SH-SY5Y (cell line): ENCODE measurements around the gene PYM1.

Experiments used
- GATA2 ChIP-seq: IDR thresholded peaks from 2 replicates; pipeline ENCODE4 v1.6.1; 2011; ENCODE audit warnings: mild to moderate bottlenecking, low read depth, low read length
- GATA3 ChIP-seq: IDR thresholded peaks from 2 replicates; pipeline ENCODE4 v1.6.1; 2011; ENCODE audit warnings: low read depth, mild to moderate bottlenecking, low read length, moderate library complexity

Gene PYM1

GRCh38 chr12:55931780-55932550, 4.3 kb upstream of the PYM1 start:
- TF ChIP-seq GATA3, result no peak
- TF ChIP-seq GATA2, result no peak

DNA sequence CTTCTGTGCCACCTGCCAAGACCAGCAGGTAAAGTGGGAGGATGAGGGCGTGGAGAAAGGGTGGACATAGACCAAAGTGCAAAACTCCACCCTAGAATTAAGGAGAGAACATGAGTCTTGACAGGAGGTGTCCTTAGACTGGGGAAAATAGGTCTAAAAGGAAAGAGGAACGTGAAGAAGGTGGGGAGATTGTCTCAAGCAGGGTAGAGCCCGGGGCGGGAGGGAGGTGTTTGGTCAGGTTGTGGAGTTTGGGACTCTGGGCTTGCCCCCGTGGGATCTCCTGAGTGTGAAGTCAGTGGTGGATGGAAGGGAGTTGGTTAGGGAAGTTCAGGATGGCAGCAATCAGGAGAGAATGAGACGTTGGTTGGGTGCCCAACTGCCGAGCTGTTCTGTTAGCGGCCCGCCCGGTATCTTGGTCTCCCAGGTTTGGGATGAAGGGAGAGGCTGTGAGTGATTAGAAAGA, 3.7 kb upstream of the PYM1 start:
- no peak for TF ChIP-seq GATA3
- no peak for TF ChIP-seq GATA2

GRCh38 chr12:55930771-55931316, 3.1 kb upstream of the PYM1 start, which contains the start of gene DGKA:
Gene DGKA, plus strand, starts transcription at chr12:55931162. Its CDS starts 5,342 bp downstream, at chr12:55936504.
- no peak for TF ChIP-seq GATA3
- TF ChIP-seq GATA2, result no peak

DNA sequence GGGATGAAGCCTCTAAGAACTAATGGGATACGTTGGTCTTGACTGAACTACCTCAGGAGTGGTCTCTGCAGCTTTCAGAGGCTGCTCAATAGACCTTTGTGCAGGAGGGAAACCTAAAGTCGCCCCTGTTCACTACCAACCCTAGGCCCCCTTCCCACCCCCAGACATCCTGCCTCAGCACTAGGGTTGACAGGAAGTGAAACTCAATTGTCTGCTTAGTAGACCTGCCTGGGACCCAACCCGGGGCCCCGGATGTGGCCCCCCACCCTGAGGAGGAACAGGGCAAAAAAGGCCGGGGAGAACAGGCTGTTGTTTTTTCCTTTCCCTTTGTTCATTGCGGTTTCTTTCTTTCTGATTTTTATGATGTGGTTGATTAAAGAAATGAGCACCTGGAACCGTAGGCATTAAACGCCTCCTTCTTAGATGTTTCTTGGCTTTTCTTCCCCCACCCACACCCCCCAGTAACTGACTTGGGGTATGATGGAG, 1.7 kb upstream of the PYM1 start:
- no peak for TF ChIP-seq GATA2
- no peak for TF ChIP-seq GATA3

DNA sequence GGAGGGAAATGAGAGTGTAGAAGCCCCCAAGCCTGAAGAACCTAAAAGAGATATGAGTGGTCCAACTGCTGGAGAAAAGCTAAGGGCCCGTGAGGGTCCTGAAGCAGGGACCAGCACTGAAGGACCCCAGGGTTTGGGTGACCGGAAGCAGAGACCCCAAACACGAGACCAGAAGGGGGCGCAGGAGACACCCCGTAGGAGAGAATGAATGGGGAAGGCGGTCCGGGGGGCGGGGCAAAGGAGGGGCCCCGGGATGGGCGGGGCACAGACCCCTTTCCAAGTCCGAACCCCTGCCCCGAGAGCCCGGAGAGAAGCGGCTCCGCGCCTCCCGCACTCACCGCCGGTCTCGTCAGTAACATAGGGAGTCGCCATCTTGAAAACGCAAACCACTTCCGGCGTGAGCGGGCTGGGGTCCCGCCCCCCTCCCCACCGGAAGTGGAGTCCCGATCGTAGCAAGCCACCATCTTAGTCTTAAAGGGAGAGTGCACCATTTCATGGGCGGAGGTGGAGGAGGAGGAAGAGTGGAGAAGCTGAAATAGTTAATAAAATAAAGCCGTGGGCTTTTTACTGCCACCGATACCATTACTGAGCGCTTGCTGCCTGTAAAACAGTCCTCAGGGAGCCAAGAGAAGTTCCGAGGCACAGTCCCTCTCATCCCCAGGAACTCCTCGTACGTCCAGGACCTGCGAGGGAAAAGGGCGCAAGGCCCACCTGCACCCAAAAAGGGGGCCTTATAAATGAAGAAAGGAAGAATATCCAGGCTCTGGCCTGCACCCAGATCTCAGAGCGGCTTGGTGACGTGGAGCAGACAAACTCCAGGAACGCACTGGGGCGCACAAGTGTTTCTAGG, 731 bp downstream of the PYM1 start:
- no peak for TF ChIP-seq GATA3
- no peak for TF ChIP-seq GATA2

DNA sequence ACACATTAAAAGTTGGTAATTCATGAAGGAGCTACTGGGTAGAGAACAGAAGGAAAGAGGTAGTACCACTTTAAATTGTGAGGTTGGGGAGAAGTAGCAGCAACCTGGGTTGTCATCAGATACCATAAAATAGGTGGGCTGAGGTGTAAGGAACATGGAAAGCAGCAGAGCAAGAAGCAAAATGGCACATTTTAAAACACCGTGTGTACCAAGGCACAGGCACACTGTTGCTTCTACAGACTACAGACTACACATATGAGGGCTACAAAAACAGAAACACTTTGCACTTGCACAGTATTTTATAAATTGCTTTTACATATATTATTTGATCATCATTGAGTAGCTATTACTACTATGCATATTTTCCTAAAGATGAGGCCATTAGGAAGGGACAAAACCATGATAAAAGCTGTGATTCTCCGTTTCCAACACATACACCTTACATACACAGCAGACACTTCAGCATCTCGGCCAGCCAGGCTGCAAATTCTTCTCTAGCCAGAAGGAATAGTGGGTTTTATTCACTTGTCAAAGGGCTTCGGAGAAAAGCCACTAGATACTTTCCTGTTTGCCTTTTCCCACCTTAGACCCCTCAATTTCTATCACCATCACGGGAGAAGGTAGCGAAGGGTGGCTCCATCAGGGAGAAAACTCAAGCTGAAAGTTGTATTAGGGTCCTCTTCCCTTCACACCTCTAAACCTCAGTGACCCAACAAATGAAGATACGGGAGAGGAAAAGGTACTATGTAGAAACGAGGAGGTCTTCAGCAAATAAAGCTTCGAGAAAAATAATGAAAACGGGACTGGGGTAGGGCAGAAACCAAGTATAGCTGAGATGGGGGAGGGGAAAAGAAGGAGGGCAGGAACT, 1.6 kb downstream of the PYM1 start:
- no peak for TF ChIP-seq GATA3
- no peak for TF ChIP-seq GATA2

- TF ChIP-seq GATA2, result no peak
- no peak for TF ChIP-seq GATA3
Measured at GRCh38 chr12:55925371-55925770, 2.3 kb downstream of the PYM1 start.

DNA sequence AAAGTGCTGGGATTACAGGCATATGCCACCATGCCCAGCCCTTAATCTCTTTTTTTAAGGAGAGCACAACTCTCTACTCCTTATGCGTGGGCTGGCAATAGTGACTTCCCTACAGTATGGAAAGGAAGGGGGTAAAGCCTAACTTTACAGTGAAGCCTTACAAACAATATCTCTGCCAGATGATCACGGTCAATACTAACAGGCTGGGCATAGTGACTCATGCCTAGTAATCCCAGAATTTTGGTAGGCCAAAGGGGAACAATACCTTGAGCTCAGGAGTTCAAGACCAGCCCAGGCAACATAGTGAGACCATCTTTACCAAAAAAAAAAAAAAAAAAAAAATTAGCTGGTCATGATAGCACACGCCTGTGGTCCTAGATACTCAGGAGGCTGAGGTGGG, 5.6 kb downstream of the PYM1 start:
- TF ChIP-seq GATA3 (no peak), GATA2 (no peak)

DNA sequence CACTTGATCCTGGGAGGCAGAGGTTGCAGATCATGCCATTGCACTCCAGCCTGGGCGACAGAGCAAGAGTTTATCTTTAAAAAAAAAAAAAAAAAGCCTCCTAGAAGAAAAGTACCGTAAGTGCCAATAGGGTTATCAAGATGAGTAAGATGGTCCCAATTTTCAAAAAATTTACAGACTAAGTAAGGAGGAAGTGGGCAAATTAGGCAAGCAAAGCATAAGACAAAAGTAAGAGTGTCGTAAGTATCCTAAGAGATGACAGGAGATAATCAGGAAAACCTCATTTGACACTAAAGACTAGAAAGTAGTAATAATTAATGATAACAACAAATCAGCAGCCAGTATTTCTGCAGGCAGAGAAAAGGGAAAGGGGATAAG, 12.2 kb downstream of the PYM1 start:
- no peak for TF ChIP-seq GATA2
- TF ChIP-seq GATA3, result no peak

DNA sequence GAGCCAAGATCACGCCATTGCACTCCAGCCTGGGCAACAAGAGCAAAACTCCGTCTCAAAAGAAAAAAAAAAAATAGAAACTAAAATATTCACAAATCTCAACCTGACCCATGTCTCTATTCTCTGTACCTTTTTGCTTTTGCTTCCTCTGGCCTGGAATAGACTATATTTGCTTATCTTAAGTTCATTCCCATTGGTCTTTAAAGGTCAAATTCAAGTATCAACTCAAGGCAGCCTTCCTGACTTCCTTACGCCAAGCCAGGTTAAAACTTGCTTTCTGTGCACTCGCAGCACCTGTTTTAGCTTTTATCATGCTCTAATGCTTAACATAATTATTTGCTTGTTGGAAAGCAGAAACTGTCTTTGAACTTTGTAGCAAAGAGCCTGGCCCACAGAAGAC, 14.8 kb downstream of the PYM1 start:
- TF ChIP-seq GATA2, result no peak
- no peak for TF ChIP-seq GATA3

- TF ChIP-seq GATA2 (no peak), GATA3 (no peak)
Measured at GRCh38 chr12:55909513-55909884, 18.2 kb downstream of the PYM1 start.

GRCh38 chr12:55908726-55909512, 18.8 kb downstream of the PYM1 start:
- TF ChIP-seq GATA2 (no peak), GATA3 (no peak)

DNA sequence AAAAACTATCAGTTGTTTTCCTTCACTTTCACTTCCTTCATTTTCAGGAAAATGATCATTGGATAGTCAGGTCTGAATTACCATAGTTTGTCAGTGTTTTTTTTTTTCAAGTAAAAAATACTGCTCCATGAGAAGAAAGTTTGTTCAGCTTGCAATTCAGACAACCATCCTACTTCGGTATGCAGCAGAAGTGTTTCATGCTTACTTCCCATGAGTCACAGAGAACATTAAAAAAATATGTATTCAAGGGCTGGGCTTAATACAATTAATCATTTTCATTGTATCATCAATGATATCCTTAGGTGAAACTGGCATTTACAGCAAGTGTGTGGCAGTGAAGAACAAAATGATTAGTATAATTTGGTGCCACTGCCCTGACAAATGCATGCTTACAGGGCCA, 21.6 kb downstream of the PYM1 start:
- TF ChIP-seq GATA2 (no peak), GATA3 (no peak)
